Measurements from ENCODE around the gene TERT.

Gene TERT

DNA sequence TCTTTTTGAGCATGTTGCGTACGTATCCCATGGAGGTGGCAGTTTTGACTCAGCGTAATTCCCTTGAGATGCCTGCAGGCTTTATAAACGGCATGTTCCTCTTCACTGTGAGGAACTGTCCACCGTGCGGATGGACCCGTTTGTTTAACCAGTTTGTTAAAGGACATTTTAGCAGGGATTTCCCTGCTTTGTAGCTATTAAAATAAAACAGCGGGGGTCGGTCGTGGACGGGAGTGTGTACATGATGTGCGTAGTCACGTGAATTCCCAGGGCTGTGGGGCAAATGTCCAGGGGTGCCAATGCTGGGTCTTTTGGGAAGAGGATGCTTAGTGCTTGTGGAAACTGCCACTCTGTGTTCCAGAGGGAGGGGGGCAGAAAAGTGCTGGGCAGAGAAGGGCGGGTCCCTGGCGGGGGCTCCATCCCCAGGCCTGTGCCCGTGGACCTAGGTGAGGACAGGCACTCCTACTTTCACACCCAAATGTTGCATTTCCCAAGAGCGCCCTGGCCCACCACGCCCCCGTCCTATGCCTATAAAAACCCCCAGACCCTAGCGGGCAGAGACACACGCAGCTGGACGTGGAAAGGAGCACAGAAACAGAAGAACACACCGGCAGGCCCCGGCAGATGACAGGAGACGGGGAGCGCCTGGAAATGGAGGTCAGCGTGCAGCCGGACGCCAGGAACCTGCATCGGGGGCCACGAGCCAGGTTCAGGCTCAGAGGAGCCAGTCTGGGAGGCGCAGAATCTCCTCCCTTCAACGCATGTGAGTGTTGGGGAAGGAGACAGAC is 4.0 kb upstream of the TERT start:
- Histone ChIP-seq H3K4me1 (ENCODE audit: control insufficient read depth, insufficient read depth, low read length) (peaks cover 6% of the 10 kb centered on the region; the same call in 1 of the 2 replicates), H3K4me3 (ENCODE audit: low read depth, low read length) (no peak overlapping the region), H3K36me3 (ENCODE audit: control insufficient read depth in 2 of 2, insufficient read depth in 1 of 2, low read length in 2 of 2) (no peaks in the 10 kb centered on the region), H3K9me3 (ENCODE audit: control insufficient read depth, insufficient read depth, low read depth, low read length) (no peaks in the 10 kb centered on the region; the same call in 1 of the 2 replicates), H3K27ac (ENCODE audit: extremely low read depth, low read depth, low read length) (no peak overlapping the region)
- ChIA-PET CTCF (interaction anchor here (1.8 kb wide), 1 partner anchor 124 kb away, joined by 7 read pairs; no protein-coding TSS in a partner anchor), POLR2A (no interaction called here)
- TF ChIP-seq ZNF560 (tag by site-specific recombination; IDR thresholded peaks at IDR 0.05; ENCODE audit: borderline replicate concordance) (no peak), ZNF747 (tag by site-specific recombination; IDR thresholded peaks at IDR 0.05) (no peak), ZNF335 (tag by site-specific recombination; conservative IDR thresholded peaks at IDR 0.05) (no peak), ZNF221 (tag by site-specific recombination; IDR thresholded peaks at IDR 0.05; ENCODE audit: borderline replicate concordance) (no peak), ZNF292 (tag by site-specific recombination; IDR thresholded peaks at IDR 0.05; ENCODE audit: borderline replicate concordance, low read depth) (no peak), HOXA7 (CRISPR knock-in tag; IDR thresholded peaks at IDR 0.05; ENCODE audit: borderline replicate concordance) (no peak), ZNF223 (tag by site-specific recombination; IDR thresholded peaks at IDR 0.05) (no peak), ZNF174 (tag by site-specific recombination; IDR thresholded peaks at IDR 0.05) (no peak), ZFP41 (tag by site-specific recombination; IDR thresholded peaks at IDR 0.05; ENCODE audit: borderline replicate concordance) (no peak), ZNF624 (tag by site-specific recombination; IDR thresholded peaks at IDR 0.05) (no peak), HIC1 (tag by site-specific recombination; IDR thresholded peaks at IDR 0.05) (no peak), ZNF792 (tag by site-specific recombination; IDR thresholded peaks at IDR 0.05) (no peak), ZNF837 (tag by site-specific recombination; IDR thresholded peaks at IDR 0.05) (no peak), ZNF175 (tag by site-specific recombination; IDR thresholded peaks at IDR 0.05) (no peak), MZF1 (tag by site-specific recombination; IDR thresholded peaks at IDR 0.05; ENCODE audit: borderline replicate concordance) (no peak), ZIC2 (tag by site-specific recombination; IDR thresholded peaks at IDR 0.05) (no peak)
- TF ChIP-seq, protein P1, sequence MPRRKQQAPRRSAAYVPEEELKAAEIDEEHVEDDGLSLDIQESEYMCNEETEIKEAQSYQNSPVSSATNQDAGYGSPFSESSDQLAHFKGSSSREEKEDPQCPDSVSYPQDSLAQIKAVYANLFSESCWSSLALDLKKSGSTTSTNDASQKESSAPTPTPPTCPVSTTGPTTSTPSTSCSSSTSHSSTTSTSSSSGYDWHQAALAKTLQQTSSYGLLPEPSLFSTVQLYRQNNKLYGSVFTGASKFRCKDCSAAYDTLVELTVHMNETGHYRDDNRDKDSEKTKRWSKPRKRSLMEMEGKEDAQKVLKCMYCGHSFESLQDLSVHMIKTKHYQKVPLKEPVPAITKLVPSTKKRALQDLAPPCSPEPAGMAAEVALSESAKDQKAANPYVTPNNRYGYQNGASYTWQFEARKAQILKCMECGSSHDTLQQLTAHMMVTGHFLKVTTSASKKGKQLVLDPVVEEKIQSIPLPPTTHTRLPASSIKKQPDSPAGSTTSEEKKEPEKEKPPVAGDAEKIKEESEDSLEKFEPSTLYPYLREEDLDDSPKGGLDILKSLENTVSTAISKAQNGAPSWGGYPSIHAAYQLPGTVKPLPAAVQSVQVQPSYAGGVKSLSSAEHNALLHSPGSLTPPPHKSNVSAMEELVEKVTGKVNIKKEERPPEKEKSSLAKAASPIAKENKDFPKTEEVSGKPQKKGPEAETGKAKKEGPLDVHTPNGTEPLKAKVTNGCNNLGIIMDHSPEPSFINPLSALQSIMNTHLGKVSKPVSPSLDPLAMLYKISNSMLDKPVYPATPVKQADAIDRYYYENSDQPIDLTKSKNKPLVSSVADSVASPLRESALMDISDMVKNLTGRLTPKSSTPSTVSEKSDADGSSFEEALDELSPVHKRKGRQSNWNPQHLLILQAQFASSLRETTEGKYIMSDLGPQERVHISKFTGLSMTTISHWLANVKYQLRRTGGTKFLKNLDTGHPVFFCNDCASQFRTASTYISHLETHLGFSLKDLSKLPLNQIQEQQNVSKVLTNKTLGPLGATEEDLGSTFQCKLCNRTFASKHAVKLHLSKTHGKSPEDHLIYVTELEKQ (tag by site-specific recombination; IDR thresholded peaks at IDR 0.05; ENCODE audit: borderline replicate concordance) = no peak
- TF ChIP-seq, protein P2, sequence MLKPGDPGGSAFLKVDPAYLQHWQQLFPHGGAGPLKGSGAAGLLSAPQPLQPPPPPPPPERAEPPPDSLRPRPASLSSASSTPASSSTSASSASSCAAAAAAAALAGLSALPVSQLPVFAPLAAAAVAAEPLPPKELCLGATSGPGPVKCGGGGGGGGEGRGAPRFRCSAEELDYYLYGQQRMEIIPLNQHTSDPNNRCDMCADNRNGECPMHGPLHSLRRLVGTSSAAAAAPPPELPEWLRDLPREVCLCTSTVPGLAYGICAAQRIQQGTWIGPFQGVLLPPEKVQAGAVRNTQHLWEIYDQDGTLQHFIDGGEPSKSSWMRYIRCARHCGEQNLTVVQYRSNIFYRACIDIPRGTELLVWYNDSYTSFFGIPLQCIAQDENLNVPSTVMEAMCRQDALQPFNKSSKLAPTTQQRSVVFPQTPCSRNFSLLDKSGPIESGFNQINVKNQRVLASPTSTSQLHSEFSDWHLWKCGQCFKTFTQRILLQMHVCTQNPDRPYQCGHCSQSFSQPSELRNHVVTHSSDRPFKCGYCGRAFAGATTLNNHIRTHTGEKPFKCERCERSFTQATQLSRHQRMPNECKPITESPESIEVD (tag by site-specific recombination; IDR thresholded peaks at IDR 0.05) = no peak
